ENCODE results near the gene LRP1B.

The LRP1B gene

DNA sequence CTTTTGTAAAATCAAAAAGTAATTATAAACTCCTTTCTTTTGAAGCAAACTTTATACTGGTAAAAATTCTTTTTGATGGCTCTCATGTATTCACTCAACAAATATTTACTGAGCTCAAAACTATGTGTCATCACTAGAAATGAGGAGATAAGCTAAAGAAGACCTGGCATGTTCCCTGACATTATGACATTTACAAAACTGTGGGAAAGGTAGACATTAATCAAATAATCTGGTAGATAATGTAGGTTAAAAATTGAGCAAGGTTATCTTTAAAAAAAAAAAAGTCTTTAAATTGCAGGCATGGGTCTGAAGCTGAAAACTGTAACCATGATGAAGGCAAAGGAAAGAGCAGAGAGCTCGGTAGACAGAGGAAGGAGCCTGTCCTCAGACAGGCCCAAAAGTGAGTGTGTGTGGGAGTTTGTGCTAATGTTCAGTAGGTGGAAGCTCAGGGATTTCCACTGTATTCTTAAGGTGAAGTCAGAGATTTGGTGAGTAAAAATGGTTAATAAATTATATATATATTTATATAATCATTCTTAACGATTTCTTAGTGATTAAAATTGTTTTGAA lies 612.9 kb downstream of the LRP1B start:
- TF ChIP-seq, protein P1, sequence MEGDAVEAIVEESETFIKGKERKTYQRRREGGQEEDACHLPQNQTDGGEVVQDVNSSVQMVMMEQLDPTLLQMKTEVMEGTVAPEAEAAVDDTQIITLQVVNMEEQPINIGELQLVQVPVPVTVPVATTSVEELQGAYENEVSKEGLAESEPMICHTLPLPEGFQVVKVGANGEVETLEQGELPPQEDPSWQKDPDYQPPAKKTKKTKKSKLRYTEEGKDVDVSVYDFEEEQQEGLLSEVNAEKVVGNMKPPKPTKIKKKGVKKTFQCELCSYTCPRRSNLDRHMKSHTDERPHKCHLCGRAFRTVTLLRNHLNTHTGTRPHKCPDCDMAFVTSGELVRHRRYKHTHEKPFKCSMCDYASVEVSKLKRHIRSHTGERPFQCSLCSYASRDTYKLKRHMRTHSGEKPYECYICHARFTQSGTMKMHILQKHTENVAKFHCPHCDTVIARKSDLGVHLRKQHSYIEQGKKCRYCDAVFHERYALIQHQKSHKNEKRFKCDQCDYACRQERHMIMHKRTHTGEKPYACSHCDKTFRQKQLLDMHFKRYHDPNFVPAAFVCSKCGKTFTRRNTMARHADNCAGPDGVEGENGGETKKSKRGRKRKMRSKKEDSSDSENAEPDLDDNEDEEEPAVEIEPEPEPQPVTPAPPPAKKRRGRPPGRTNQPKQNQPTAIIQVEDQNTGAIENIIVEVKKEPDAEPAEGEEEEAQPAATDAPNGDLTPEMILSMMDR (IDR thresholded peaks at IDR 0.05; ENCODE audit: control extremely low read depth, extremely low read depth, low read depth, missing control alignments) = no peak
- ChIA-PET POLR2A (no interaction called here), CTCF (interaction anchor here (1.1 kb wide), 1 partner anchor 23 kb away, joined by 4 read pairs; no protein-coding TSS in a partner anchor)
- no peak for DNase-seq (ENCODE audit: extremely low spot score)

DNA sequence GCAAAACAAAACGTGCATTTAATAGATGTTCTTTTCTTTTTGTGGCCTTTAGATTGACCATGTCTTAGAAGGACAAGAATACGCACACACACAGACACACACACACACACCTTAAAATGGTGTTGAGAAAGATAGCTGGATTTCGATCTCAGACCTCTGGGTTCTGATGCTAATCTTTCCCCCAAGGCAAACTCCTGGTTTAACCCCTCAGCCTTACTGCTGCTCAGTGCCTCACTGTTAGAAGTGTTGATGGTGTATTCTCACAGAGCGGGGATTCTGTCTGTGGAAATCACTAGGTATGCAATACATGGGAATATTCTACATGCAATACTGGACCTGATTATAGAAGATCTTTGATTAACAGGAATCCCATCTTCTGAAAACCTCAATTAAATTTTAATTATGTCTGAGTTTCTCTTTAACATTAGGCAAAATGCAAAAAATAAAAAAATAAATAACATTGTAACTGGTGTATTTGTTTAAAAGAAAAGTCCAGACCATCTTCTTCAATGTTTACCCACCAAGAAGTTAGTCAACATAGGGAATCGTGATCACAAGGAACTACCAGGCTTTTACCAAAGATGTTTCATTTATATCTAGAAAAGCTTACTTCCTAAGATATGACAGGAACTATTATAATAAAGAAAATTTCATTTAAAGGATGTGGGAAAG lies 613.5 kb downstream of the LRP1B start:
- no peak for DNase-seq (ENCODE audit: extremely low spot score)
- TF ChIP-seq, protein P1 (IDR thresholded peaks at IDR 0.05; ENCODE audit: control extremely low read depth, extremely low read depth, low read depth, missing control alignments) = no peak
- POLR2A ChIA-PET = no interaction called here
- CTCF ChIA-PET = interaction anchor here (1.1 kb wide), 1 partner anchor 24 kb away, joined by 4 read pairs; no protein-coding TSS in a partner anchor

DNA sequence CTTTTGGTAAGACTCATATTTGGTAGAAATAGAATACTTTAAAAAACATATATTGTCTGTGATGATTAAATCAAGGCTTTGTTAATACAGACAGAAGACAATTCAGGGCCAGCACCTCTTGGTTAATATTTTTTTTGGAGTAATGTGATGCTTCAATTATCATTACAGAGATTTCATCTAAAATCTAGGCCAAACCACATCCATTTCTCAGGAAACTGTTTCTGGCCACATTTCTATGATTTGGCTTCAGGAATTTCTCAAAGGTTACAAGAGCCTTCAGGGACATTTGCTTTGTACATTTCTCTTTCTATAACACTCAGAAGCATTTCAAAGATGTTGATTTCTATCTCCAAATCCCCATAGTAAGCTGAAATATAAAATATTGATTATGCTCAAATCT lies 614.9 kb downstream of the LRP1B start:
- POLR2A ChIA-PET = no interaction called here
- CTCF ChIA-PET = no interaction called here
- no peak for DNase-seq (ENCODE audit: extremely low spot score)
- TF ChIP-seq, protein P1 (IDR thresholded peaks at IDR 0.05; ENCODE audit: control extremely low read depth, extremely low read depth, low read depth, missing control alignments) = no peak

DNA sequence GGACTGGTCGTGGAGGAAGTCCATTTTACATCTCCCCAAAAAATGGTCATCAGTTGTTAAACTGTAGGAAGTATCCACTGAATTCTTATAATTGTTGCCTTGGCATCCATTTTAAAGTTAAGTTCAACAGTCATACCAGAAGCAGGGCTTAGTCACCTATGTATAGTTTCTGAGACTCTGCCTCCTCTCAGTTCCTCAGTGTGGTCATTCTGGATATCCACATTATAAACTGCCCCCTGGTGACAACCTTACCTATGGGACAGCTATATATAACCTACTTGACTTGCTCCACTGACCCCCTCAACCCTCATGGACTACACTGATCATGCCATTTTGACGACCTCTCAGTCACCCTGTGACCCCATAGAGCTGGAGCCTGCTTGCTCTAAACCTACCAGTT lies 617.0 kb downstream of the LRP1B start:
- TF ChIP-seq, protein P1 (IDR thresholded peaks at IDR 0.05; ENCODE audit: control extremely low read depth, extremely low read depth, low read depth, missing control alignments) = no peak
- ChIA-PET POLR2A (no interaction called here), CTCF (interaction anchor here (1.1 to 1.7 kb wide), 5 partner anchors 9 to 31 kb away, joined by 3 to 5 read pairs (median 3); no protein-coding TSS in a partner anchor)
- peak; percentile 28 for DNase-seq (ENCODE audit: extremely low spot score)

DNA sequence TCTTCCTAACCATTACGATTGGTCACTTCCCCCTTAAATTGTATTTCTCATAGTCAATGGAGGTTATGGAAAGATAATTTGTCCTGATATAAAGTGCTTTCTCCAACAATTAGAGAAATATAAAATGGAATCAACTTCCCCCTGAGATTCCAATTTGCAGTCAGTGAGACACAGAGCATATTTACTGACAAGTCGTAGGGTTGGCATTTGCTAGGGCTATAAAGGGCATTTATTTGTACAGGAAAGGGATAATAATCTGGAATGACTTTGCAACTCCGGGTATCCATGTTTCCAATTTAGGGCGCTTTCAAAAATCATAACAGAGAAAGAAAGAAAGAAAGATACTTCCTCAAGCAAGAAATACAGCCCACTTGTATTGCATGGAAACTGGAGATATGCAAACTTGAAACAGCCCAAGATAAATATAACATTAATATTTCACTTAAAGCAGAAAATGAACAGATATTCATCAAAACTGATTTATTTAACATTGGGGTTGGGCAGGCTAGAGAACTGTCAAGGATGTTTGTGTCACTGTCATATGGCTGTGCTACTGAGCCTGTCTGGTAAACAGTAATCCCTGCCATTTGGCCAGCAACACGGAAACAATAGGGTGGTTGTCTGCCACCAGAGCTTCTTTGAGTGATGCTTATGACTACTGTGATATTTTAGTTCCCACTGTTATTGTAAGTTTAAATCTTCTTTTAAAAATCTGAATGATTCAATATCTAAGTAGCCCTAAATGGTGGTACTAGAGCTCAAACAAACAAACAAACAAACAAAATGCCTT lies 621.8 kb downstream of the LRP1B start:
- ChIA-PET POLR2A (no interaction called here), CTCF (interaction anchor here (0.7 to 1.3 kb wide), 4 partner anchors 10 to 47 kb away, joined by 3 to 5 read pairs (median 3); no protein-coding TSS in a partner anchor)
- TF ChIP-seq, protein P1 (IDR thresholded peaks at IDR 0.05; ENCODE audit: control extremely low read depth, extremely low read depth, low read depth, missing control alignments) = no peak
- DNase-seq (ENCODE audit: extremely low spot score) = no peak

DNA sequence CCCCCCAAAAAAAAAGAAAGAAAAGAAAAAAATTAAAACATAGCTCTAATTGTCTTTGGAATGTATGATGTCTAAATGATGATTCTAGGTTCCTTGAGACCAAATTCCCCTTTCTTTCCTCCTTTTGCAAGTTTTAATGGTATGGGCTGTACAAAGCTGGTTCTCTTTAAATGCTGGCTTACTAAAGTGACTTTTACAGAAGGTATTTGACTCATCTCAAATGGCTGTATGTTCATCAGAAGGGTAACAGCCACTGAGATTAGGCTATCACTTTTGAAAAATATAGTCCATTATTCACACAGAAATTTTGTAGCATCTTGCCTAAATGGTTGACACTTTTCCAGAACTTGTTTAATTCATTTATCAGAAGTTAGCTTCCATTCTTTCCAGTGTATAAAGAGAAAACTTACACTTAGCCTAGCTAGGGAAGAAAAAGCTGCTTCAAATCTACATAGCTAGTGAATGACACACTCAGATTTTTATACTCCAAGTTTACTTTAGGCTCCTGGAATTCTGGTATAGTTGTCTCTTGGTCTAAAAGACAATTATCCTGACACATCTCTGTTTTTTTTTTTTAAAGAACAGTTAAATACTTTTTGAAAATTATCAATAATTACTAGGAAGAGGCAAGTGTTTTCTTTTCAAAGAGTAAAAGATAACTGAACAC lies 622.6 kb downstream of the LRP1B start:
- no peak for DNase-seq (ENCODE audit: extremely low spot score)
- POLR2A ChIA-PET = no interaction called here
- TF ChIP-seq, protein P1 (IDR thresholded peaks at IDR 0.05; ENCODE audit: control extremely low read depth, extremely low read depth, low read depth, missing control alignments) = no peak
- CTCF ChIA-PET = interaction anchor here (0.7 to 2.3 kb wide), 6 partner anchors 11 to 46 kb away, joined by 3 to 8 read pairs (median 3); no protein-coding TSS in a partner anchor

All from GM10248 (cell line).